Frontal cortex (tissue), 4 donors: ENCODE measurements around the gene CD247. TPM values are rescaled to one million over a fixed set of nuclear protein-coding genes. Genes with fewer than 3 reads are reported as not detected.

ENCODE experiments used
- DNase-seq, 2 donors: peaks; one replicate each; pipeline ENCODE4 v3.0.0; 2012; ENCODE audit warnings: low spot score in 2 of 2
- FAIRE-seq: peaks from 2 replicates; lab custom pipeline; 2012; peaks lifted over from hg19 to GRCh38; lab: Jason Lieb, UNC
- total RNA-seq: library from RNA; depleted of rRNA; stranded (reverse); fragments of >200 nt; gene quantifications from one replicate; pipeline ENCODE4 v1.2.3, GENCODE V29; 2014
- donor health status: control.
- donor health status: control.
- donor health status: control.

Gene CD247
- total RNA-seq, 1 donor from 2014 or later, result 1.2 TPM

DNA sequence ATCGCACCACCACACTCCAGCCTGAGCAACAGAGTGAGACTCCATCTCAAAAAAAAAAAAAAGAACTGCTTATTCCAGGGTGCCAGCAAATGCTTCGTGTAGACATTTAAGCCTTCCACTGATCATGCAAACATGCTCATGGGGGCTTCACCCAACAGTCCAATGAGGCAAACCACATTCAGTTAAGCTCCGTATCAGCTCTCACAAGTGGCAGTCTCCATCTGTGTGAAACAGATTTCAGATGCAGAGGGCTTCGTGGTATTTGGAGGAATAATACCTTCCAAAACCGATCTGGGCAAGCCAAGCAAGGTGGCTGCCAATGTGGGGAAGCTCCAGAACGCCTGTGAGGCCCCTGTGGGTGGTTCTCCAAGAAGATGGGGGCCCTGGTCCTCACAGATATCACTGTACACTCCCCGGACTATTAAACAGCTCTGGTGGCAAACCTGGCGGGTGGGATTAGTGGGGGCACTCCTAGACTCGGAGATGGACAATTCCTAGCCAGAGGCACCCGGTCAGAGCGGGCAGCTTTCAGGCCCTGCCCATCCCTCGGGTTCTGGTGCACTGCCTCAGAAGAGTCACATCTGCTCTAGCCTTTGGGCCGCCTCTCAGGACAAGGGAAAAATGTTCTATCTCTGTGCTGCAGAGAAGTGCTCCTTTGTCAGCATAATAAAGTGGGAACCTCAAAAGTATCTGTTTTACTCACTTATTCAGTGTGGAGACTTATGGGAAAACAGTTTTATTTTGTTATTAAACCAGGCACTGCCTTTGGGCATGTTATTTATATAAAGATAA is 25.1 kb upstream of the CD247 start:
- no peak for DNase-seq

GRCh38 chr1:167542109-167543032 is 24.0 kb upstream of the CD247 start:
- DNase-seq (no peak), FAIRE-seq (no peak)

More for the DNA sequence above, 25.1 kb upstream of the CD247 start:
- FAIRE-seq, result no peak

DNA sequence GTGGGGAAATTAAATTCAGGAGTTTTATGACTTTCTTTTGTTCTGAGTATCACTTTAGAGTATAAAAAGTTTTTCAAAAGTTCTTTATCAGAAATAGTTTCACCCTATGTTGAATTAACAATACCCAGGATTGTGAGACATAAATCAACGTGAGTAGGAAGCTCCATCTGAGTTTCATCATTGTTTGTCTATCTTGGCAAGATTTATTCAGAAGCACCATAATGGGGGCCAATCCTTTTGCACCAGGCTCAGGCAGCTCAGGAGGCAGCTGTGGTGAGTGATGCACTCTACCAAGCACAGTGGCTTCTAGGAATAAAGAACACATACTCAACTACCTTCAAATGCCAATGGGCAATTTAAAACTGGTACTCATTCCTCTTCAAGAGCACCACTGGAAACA is 23.3 kb upstream of the CD247 start:
- FAIRE-seq (no peak), DNase-seq (no peak)

- FAIRE-seq (peak; percentile 17), DNase-seq (no peak)
These were observed 22.7 kb upstream of the CD247 start for GRCh38 chr1:167541003-167541402.

GRCh38 chr1:167538657-167539056 is 20.3 kb upstream of the CD247 start:
- FAIRE-seq, result no peak
- no peak for DNase-seq

DNA sequence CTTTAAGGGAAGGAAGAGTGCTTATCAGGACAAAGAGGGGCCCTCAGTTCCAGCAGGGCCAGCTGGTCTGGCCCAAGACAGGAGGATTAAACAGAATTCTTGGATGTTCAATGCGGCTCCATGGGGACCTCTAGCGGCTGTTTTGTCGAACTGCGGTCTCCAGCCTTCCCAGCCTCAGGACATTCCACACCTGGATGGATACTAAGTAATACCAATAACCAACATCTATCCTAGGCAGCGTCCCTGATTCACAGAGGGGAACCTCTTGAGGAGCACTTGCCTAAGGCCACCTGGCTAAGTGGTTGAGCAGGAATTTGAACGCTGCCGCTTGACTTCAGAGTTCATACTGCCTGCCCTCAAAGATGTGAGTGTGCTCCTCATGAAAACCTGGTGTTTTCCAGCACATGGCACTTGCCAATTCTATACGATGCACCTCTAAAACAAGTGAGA is 15.5 kb upstream of the CD247 start:
- FAIRE-seq (no peak), DNase-seq (peak; percentile 40 to 77)

- DNase-seq (no peak), FAIRE-seq (no peak)
These were observed 14.9 kb upstream of the CD247 start for GRCh38 chr1:167532964-167533824.

DNA sequence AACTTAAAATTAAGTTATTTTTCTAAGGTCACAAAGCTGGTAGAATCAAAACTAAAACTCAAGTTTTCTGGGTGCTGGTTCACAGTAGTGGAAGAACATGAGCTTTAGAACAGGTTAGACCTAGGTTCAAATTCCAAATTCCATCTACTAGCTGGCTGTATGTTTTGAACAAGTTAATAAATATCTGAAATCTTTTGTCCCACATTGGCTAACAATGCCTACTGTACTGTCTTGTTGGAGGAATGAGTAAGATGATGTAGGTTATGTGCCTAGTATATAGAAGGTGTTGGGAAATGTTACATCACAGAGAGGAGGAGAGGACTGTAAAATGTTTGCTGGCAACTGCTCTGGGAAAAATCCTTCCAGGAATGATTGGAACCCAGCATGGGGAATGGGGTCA is 14.0 kb upstream of the CD247 start:
- DNase-seq, result no peak
- no peak for FAIRE-seq

GRCh38 chr1:167529829-167530474 is 11.6 kb upstream of the CD247 start:
- DNase-seq, result no peak
- FAIRE-seq, result no peak

DNA sequence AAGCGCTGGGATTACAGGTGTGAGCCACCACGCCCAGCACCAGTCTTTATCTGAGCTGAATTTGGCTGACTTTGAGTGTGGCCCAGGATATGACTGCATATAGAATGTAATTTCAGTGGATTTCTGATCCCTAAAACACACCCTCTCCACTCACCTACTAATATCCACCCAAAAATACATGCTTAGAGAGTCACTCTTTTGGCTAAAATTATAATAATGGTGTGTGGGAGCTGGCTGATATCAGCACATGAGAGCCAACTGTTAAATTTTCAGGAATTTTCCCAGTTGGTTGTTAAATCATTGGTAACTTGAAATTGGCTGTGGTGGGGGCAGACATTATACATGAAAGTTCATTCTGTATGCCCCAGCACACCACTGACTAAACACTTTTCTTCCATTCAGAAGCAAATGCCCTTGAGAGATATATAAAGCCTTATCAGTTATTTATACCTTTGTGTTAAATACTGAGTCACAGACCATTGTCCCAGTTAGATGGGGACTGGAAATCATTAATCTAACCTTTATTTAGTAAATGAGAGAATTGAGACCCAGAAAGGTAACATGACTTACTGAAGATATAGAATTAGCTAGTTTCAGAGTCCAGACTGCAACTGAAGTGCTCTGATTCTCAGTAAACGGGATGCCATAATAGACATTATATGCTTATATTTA is 9.9 kb upstream of the CD247 start:
- FAIRE-seq (no peak), DNase-seq (no peak)

GRCh38 chr1:167526667-167527383 is 8.5 kb upstream of the CD247 start:
- no peak for DNase-seq
- FAIRE-seq, result no peak

DNA sequence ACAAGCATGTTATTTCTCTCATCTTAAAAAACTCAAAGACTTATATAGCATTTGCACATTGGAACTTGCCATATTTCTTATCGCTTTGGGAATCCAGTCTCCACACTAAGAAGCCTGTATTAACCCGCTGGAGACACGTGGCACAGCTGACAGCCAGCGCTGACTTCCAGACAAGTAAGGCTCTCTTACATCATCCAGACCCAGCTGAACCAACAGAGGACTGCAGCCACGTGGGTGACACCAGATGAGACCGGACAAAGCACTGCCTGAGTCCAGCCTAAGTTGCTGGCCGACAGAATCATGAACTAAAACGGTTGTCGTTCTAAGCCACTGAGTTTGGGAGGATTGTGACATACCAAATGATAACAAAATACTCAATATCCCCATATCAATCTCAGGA is 6.3 kb upstream of the CD247 start:
- FAIRE-seq, result peak; percentile 79

GRCh38 chr1:167522246-167522645 is 3.9 kb upstream of the CD247 start:
- FAIRE-seq, result no peak
- DNase-seq, result no peak

More for the DNA sequence above, 6.3 kb upstream of the CD247 start:
- peak in 1 of 2 donors; percentile 38 for DNase-seq

GRCh38 chr1:167520711-167521206 is 2.4 kb upstream of the CD247 start:
- peak in 1 of 2 donors; percentile 24 for DNase-seq
- FAIRE-seq, result peak; percentile 33

GRCh38 chr1:167517535-167518330 is 596 bp downstream of the CD247 start:
- FAIRE-seq (no peak), DNase-seq (no peak)

GRCh38 chr1:167516404-167517388 is 1.6 kb downstream of the CD247 start:
- FAIRE-seq (no peak), DNase-seq (no peak)
